Measurements from ENCODE around the gene UPK3B. TPM values are rescaled to one million over a fixed set of nuclear protein-coding genes. Genes with fewer than 3 reads are reported as not detected.
"Not testable (repeated sequence)": the region's sequence is repeated elsewhere in the genome, so short reads cannot be mapped to it uniquely, and the experiment has no call there.

Gene UPK3B
- total RNA-seq, 1 donor, result 1.4 TPM

GRCh38 chr7:76484456-76484855, 25.9 kb upstream of the UPK3B start:
- not testable (repeated sequence) for H3K4me2 ChIP-seq (ENCODE audit: insufficient read depth, low read length); DNase-seq (ENCODE audit: insufficient read length, low spot score, missing footprints); H4K20me1 ChIP-seq (ENCODE audit: insufficient read depth, low read length); H3K27me3 ChIP-seq (ENCODE audit: insufficient read depth, low read length); H3K79me2 ChIP-seq (ENCODE audit: insufficient read depth, low read length); H2AFZ ChIP-seq (ENCODE audit: low read length); H3K4me1 ChIP-seq (ENCODE audit: insufficient read depth, low read length); H3K4me3 ChIP-seq (ENCODE audit: insufficient read depth, low read length); H3K36me3 ChIP-seq (ENCODE audit: insufficient read depth, low read length); H3K27ac ChIP-seq (ENCODE audit: low read depth, low read length); H3K9me3 ChIP-seq (ENCODE audit: low read depth, low read length)

GRCh38 chr7:76485822-76486610, 24.3 kb upstream of the UPK3B start:
- not testable (repeated sequence) for H3K36me3 ChIP-seq (ENCODE audit: insufficient read depth, low read length); H3K27ac ChIP-seq (ENCODE audit: low read depth, low read length); H2AFZ ChIP-seq (ENCODE audit: low read length)

GRCh38 chr7:76486618-76487017, 23.7 kb upstream of the UPK3B start:
- not testable (repeated sequence) for H3K9me3 ChIP-seq (ENCODE audit: low read depth, low read length); H3K4me2 ChIP-seq (ENCODE audit: insufficient read depth, low read length); H3K4me1 ChIP-seq (ENCODE audit: insufficient read depth, low read length); H3K79me2 ChIP-seq (ENCODE audit: insufficient read depth, low read length); H3K27me3 ChIP-seq (ENCODE audit: insufficient read depth, low read length); H3K27ac ChIP-seq (ENCODE audit: low read depth, low read length); H4K20me1 ChIP-seq (ENCODE audit: insufficient read depth, low read length); H3K36me3 ChIP-seq (ENCODE audit: insufficient read depth, low read length); DNase-seq (ENCODE audit: insufficient read length, low spot score, missing footprints); H2AFZ ChIP-seq (ENCODE audit: low read length); H3K4me3 ChIP-seq (ENCODE audit: insufficient read depth, low read length)

More at GRCh38 chr7:76485822-76486610, 24.3 kb upstream of the UPK3B start:
- H3K79me2 ChIP-seq (ENCODE audit: insufficient read depth, low read length); H3K4me3 ChIP-seq (ENCODE audit: insufficient read depth, low read length); H3K27me3 ChIP-seq (ENCODE audit: insufficient read depth, low read length); H4K20me1 ChIP-seq (ENCODE audit: insufficient read depth, low read length); H3K4me2 ChIP-seq (ENCODE audit: insufficient read depth, low read length); DNase-seq (ENCODE audit: insufficient read length, low spot score, missing footprints); H3K4me1 ChIP-seq (ENCODE audit: insufficient read depth, low read length); H3K9me3 ChIP-seq (ENCODE audit: low read depth, low read length): not testable (repeated sequence)

GRCh38 chr7:76487969-76488368, 22.4 kb upstream of the UPK3B start:
- H3K9me3 ChIP-seq (ENCODE audit: low read depth, low read length), result not testable (repeated sequence)

GRCh38 chr7:76492139-76492538, 18.2 kb upstream of the UPK3B start:
- not testable (repeated sequence) for H3K9me3 ChIP-seq (ENCODE audit: low read depth, low read length); H3K36me3 ChIP-seq (ENCODE audit: insufficient read depth, low read length); H4K20me1 ChIP-seq (ENCODE audit: insufficient read depth, low read length); H2AFZ ChIP-seq (ENCODE audit: low read length); DNase-seq (ENCODE audit: insufficient read length, low spot score, missing footprints); H3K27ac ChIP-seq (ENCODE audit: low read depth, low read length); H3K4me2 ChIP-seq (ENCODE audit: insufficient read depth, low read length); H3K4me3 ChIP-seq (ENCODE audit: insufficient read depth, low read length); H3K27me3 ChIP-seq (ENCODE audit: insufficient read depth, low read length); H3K4me1 ChIP-seq (ENCODE audit: insufficient read depth, low read length); H3K79me2 ChIP-seq (ENCODE audit: insufficient read depth, low read length)

More at GRCh38 chr7:76487969-76488368, 22.4 kb upstream of the UPK3B start:
- H3K4me1 ChIP-seq (ENCODE audit: insufficient read depth, low read length); H3K36me3 ChIP-seq (ENCODE audit: insufficient read depth, low read length); H3K79me2 ChIP-seq (ENCODE audit: insufficient read depth, low read length); H3K27ac ChIP-seq (ENCODE audit: low read depth, low read length); H3K4me3 ChIP-seq (ENCODE audit: insufficient read depth, low read length); H4K20me1 ChIP-seq (ENCODE audit: insufficient read depth, low read length); H3K27me3 ChIP-seq (ENCODE audit: insufficient read depth, low read length); H2AFZ ChIP-seq (ENCODE audit: low read length); H3K4me2 ChIP-seq (ENCODE audit: insufficient read depth, low read length); DNase-seq (ENCODE audit: insufficient read length, low spot score, missing footprints): not testable (repeated sequence)

- not testable (repeated sequence) for H2AFZ ChIP-seq (ENCODE audit: low read length); H3K36me3 ChIP-seq (ENCODE audit: insufficient read depth, low read length); H3K27me3 ChIP-seq (ENCODE audit: insufficient read depth, low read length); H3K4me2 ChIP-seq (ENCODE audit: insufficient read depth, low read length); H4K20me1 ChIP-seq (ENCODE audit: insufficient read depth, low read length); H3K79me2 ChIP-seq (ENCODE audit: insufficient read depth, low read length); H3K27ac ChIP-seq (ENCODE audit: low read depth, low read length); DNase-seq (ENCODE audit: insufficient read length, low spot score, missing footprints); H3K9me3 ChIP-seq (ENCODE audit: low read depth, low read length); H3K4me1 ChIP-seq (ENCODE audit: insufficient read depth, low read length); H3K4me3 ChIP-seq (ENCODE audit: insufficient read depth, low read length)
These were observed 14.6 kb upstream of the UPK3B start for GRCh38 chr7:76495717-76496116.

GRCh38 chr7:76497918-76498582, 12.3 kb upstream of the UPK3B start:
- not testable (repeated sequence) for H4K20me1 ChIP-seq (ENCODE audit: insufficient read depth, low read length); DNase-seq (ENCODE audit: insufficient read length, low spot score, missing footprints); H3K9me3 ChIP-seq (ENCODE audit: low read depth, low read length); H3K79me2 ChIP-seq (ENCODE audit: insufficient read depth, low read length); H3K4me1 ChIP-seq (ENCODE audit: insufficient read depth, low read length); H2AFZ ChIP-seq (ENCODE audit: low read length); H3K4me2 ChIP-seq (ENCODE audit: insufficient read depth, low read length); H3K4me3 ChIP-seq (ENCODE audit: insufficient read depth, low read length); H3K36me3 ChIP-seq (ENCODE audit: insufficient read depth, low read length); H3K27me3 ChIP-seq (ENCODE audit: insufficient read depth, low read length); H3K27ac ChIP-seq (ENCODE audit: low read depth, low read length)

- H2AFZ ChIP-seq (ENCODE audit: low read length); H3K4me1 ChIP-seq (ENCODE audit: insufficient read depth, low read length); H3K36me3 ChIP-seq (ENCODE audit: insufficient read depth, low read length); DNase-seq (ENCODE audit: insufficient read length, low spot score, missing footprints); H3K27me3 ChIP-seq (ENCODE audit: insufficient read depth, low read length); H3K79me2 ChIP-seq (ENCODE audit: insufficient read depth, low read length); H3K9me3 ChIP-seq (ENCODE audit: low read depth, low read length); H4K20me1 ChIP-seq (ENCODE audit: insufficient read depth, low read length); H3K4me2 ChIP-seq (ENCODE audit: insufficient read depth, low read length); H3K27ac ChIP-seq (ENCODE audit: low read depth, low read length); H3K4me3 ChIP-seq (ENCODE audit: insufficient read depth, low read length): not testable (repeated sequence)
These were observed 11.7 kb upstream of the UPK3B start for GRCh38 chr7:76498583-76499200.
